ENCODE data around the gene IL21R.
"Not testable (repeated sequence)": the region's sequence is repeated elsewhere in the genome, so short reads cannot be mapped to it uniquely, and the experiment has no call there.

Gene IL21R

DNA sequence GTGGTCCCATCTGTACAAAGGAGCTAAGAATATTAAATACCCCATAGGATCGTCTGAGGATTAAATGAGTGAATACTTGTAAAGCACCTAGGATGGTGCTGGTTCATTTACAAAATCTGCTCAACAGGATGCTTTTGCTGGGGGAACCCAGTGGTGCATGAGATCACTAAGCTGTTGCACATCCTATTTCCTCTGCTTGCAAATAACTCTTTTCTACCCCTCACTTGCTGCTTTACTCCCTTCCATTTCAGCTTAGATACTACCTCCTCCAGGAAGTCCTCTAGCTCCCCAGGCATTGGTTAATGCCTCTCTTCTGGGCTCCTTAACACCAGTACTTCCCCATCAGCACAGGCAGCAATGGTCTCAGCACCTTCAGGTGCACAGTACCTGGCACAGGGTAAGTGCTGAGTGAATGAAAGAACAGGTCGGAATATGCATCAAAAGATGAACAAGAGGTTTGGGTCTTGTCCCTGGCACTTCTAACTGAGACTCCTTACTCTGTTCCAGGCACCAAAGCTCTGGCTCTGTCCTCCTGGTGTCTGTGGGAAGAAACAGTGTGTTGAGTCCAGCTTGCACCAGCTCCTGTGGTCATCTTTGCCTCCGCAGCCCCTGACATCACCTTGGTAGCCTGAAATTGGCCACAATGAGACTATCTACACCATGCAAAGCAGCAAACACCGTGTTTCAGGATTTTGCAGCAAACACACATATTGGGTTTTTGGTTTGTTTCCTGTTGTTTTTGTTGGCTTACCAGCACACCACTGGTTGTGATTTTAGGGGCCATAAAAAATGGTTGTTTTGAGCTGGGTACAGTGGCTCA lies 24.1 kb upstream of the IL21R start:
- no peak for DNase-seq (ENCODE audit: low read depth)

DNA sequence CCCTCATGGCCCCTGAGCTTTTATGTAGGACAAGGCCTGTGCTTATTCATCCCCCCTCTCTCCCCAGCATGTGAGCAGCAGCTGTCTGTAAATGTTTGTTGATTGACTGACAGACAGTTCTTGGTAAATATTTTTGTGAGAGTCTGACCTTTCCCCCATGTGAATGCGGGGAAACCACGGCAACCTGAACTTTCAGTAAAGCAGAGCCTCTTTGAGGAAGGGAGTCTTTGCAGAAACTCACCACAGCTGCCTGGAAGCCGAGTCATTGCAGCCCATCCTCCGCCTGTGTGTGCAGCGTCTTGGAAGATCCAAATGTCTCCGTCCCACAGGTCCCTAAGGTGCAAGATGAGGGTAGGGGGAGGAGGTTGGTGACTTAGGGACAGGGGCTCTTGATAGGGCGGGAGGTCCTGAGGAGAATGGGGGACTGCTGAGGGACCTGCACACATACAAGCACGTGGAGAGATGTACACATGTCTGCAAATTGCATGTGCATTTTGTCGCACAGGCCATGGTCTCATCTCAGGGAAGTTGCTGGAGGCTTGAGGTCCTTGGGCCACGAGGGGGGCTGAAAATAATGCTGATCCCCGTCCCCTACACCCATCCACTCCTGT lies 23.0 kb upstream of the IL21R start:
- no peak for DNase-seq (ENCODE audit: low read depth)

DNA sequence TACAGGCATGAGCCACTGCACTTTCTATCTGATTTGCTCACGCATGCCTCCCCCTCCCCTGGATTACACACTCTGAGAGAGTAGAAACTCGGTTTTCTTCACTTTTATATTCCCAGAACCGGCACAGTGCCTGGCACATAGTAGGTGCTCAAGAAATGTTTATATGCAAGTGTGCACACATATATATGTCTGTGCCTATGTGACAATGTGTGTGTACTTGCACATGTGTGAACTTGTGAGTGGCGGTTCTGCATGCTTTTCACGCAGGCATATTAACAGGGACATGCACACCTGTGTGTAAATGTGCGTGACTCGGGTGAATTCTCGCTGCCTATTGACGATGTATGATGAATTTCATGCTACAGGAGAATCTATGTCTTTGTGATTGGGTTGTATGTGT lies 22.1 kb upstream of the IL21R start:
- no peak for DNase-seq (ENCODE audit: low read depth)

DNA sequence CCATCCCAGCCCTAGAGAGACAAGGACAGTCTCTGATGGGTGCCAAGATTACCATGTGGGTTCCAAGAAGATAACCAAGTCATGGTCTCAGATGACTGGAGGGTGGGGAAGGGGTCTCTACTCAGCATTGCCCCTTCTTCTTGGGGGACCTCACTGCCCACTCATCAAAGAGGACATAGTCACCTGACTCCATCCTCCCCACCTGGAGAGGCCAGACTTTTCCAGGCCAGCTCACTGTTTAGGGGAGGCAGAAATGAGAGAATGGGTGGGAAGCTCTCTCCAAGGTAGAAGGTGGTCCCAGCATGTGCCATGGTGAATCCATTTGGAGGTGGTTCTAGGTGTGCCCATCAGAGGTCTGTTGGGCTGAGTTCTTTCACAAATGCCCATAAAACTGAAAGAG lies 20.7 kb upstream of the IL21R start:
- DNase-seq (ENCODE audit: low read depth) = no peak

DNA sequence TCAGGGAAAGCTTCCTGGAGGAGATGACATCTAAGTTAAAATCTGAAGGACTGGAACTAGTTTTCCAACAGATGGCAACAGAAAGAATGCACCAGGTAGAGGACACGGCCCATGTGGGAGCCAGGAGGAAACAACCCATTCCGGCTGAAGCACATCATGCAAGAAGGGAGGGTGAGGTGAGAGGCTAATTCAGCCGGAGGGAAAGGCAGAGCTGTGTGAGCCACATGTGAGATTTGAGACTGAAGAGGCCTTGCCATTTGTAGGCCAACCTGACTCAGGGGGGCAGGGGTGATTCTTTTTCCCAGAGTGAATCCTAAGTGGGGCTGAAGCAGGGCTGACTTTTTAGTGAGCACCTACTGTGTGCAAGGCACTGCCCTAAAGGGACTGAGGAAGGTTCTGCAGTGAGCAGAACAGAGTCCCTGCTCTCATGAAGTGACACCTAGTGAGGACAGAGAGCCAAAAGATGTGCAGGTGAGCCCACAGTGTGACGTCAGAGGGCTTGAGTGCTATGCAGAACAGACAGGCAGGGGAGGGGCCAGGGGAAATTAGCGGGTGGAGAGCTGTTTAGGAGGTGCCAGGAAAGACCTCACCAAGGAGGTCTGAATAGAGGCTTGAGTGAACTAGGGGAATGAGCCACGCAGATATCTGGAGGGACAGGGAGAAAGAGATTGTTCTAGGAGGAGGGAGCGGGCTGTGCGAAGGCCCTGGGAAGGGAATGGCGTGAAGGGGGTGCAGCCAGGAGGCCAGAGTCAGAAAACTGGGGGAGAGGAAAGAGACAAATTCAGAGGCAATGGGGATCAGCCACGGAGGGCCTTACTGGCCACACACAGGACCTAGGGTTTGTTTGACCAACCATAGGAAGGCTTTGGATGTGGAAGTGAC lies 19.8 kb upstream of the IL21R start:
- no peak for DNase-seq (ENCODE audit: low read depth)

DNA sequence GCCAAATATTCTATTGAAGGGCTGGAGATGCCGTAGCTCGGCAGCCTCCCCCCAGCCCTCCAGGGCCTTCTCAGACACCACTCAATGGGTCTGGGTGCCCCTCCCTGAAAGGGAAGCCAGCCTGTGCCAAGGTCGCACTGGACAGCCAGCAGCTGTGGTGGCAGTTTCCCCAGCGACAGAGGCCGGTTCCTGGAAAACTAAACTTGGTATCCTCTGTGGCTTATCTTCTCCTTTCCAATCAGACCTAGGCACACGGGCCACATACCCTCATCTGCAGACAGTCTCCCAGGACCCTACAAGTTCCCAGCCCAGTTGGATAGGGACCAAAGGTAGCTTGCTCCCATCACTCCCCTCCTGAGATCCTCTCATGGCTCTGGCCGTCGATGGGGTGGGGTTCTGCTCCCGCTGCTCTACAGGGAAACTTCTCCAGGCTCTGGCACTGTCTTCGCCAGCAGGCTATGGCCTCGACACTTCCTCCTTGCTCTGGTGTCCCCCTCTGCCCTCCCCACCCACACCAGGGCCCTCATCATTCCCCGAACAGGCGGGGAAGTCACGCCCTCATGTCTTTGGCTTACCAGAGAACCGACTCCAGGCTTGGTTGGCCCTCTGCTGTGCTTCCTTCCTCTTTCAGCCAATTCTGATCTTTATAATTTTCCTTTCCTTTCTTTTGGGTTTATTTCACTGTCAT lies 18.3 kb upstream of the IL21R start:
- DNase-seq (ENCODE audit: low read depth) = no peak

DNA sequence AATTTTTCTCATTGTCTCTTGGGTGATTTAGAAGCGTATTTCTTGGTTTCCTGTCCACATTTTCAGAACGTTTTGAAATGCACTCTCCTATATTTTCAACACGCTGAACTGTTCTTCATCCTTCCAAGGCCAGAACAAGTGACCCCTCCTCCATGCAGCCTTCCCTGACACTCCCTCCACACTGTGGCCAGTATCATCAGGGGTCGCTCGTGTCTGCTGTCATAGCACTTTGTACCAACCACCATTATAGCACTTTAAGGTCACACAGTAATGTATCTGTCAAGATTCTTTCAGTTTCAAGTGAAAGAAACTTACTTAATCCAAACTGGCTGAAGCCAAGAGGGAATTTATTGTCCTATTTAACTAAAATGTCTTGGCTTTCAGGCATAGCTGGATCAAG lies 17.5 kb upstream of the IL21R start:
- no peak for DNase-seq (ENCODE audit: low read depth)

DNA sequence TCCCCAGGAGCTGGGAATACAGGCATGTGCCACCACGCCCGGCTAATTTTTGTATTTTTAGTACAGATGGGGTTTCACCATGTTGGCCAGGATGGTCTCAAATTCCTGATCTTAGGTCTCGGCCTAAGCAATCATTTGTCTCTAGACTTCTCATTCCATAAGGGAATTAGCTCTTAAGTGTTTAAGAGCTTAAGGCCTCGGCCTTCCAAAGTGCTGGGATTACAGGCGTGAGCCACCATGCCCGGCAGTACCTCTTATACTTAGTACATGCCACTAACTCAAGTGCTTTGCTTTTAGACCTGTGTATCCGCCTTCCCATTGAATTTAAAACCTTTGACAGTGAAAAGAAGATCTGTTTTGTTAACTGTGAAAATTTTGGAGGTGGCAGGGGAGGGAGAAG lies 16.6 kb upstream of the IL21R start:
- DNase-seq (ENCODE audit: low read depth) = no peak

DNA sequence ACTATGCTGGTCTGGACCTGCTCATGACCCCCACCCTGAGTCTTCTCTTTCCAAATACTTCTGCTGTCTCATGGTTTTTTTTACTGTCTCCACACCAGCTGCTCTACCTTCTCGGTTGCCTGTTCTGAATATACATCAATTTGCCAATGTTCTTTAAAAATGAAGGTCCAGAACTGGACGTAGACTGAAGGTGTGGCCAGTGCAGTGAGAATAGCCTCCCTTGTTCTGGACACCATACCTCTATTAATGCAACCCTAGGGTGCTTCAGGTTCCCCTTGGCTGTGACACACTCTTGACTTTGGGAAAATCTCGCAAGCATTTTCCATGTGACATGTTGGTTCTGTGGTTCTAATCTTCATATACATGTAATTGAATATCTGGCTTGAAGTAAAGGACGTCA lies 15.3 kb upstream of the IL21R start:
- no peak for DNase-seq (ENCODE audit: low read depth)

DNA sequence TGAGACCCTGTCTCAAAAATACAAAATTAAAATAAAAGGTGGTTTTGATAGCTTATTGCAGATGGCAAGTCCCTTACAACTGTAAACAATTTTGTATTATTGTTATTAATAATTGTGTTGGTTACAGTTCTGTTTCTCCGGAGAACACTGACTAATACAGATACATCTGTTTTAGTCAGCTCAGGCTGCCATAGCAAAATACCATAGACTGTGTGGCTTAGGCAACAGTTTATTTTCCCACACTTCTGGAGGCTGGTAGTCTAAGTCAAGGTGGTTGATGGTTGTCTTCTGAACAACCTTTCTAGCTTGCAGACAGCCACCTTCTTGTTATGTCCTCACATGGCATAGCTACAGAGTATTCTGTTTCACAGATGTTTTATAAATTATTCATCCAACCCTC lies 14.2 kb upstream of the IL21R start:
- DNase-seq (ENCODE audit: low read depth) = no peak

DNA sequence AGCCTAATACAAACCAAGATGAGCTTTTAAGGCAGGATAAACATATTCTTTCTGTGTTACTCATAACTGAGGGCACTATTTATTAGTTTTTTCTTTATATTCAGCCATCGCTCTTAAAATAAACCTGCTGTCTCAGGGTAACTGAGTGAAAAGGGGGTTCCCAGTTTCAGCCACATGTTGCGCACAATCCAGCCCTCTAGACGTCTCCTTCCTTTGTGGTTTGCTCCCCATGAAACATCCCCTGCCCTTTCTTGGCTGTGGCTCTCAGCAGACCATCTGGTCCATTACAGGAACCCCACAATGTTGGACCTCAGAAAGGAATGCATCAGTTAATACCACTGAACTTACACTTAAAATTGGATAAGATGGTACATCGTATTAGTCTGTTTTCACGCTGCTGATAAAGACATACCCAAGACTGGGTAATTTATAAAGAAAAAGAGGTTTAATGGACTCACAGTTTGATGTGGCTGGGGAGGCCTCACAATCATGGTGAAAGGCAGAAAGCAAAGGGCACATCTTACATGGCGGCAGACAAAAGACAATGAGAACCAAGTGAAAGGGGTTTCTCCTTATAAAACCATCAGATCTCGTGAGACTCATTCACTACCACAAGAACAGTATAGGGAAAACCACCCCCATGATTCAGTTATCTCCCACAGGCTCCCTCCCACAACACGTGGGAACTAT lies 12.6 kb upstream of the IL21R start:
- no peak for DNase-seq (ENCODE audit: low read depth)

DNA sequence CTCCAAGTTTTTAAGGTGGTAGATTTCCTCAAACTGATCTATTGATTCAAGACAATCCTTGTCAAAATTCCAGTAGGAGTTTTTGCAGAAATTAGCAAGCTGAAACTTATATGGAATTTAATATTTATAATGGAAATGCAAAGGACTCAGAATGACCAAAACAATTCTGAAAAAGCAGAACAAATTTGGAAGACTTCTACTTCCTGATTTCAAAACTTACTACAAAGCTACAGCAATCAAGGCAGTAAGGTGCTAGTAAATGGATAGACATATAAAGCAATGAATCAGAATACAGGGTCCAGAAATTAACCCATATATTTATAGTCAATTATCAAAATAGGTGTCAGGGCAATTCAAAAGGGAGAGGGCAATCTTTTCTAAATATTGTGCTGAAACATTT lies 11.8 kb upstream of the IL21R start:
- no peak for DNase-seq (ENCODE audit: low read depth)

DNA sequence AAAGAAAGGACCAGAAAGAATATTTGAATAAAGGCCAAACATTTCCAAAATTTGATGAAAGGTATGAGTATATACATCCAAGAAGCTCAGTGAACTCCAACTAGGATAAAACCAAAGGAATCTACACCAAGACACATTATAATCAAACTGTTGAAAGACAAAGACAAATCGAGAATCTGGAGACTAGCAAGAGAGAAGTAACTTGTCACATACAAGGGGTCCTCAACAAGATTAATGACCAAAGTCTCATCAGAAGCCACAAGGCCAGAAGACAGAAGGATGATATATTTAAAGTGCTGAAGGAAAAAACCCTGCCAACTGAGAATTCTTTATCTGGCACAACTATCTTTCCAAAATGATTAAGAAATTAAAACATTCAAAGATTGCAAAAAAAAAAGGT lies 9.3 kb upstream of the IL21R start:
- DNase-seq (ENCODE audit: low read depth) = no peak

DNA sequence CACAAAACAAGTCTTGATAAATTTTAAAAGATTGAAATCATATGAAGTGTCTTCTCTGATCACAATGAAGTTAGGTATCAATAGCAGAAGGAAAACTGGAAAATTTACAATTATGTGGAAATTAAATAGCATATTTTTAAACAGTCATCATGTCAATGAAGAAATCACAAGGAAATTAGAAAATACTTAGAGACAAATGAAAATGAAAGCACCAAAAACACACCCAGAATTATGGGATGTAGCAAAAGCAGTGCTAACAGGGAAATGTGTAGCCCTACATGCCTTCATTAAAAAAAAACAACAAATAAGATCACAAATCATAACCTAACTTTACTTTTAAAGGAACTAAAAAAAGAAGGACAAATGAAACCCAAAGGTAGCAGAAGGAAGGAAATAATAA lies 7.5 kb upstream of the IL21R start:
- DNase-seq (ENCODE audit: low read depth) = no peak

DNA sequence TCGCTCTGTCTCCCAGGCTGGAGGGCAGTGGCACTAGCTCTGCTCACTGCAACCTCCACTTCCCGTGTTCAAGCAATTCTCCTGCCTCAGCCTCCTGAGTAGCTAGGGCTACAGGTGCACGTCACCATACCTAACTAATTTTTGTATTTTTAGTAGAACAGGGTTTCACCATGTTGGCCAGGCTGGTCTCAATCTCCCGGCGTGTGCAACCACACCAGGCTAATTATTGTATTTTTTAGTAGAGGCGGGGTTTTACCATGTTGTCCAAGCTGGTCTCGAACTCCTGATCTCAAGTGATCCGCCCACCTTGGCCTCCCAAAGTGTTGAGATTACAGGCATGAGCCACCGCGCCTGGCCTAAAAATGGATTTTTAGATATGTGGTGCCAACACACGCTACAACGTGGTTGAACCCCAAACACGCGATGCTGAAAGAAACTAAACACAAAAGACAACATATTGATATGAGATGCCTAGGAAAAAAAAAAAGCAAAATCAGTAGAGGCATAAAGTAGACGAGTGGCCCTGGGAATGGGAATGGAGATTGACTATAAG lies 3.6 kb upstream of the IL21R start:
- not testable (repeated sequence) for DNase-seq (ENCODE audit: low read depth)

DNA sequence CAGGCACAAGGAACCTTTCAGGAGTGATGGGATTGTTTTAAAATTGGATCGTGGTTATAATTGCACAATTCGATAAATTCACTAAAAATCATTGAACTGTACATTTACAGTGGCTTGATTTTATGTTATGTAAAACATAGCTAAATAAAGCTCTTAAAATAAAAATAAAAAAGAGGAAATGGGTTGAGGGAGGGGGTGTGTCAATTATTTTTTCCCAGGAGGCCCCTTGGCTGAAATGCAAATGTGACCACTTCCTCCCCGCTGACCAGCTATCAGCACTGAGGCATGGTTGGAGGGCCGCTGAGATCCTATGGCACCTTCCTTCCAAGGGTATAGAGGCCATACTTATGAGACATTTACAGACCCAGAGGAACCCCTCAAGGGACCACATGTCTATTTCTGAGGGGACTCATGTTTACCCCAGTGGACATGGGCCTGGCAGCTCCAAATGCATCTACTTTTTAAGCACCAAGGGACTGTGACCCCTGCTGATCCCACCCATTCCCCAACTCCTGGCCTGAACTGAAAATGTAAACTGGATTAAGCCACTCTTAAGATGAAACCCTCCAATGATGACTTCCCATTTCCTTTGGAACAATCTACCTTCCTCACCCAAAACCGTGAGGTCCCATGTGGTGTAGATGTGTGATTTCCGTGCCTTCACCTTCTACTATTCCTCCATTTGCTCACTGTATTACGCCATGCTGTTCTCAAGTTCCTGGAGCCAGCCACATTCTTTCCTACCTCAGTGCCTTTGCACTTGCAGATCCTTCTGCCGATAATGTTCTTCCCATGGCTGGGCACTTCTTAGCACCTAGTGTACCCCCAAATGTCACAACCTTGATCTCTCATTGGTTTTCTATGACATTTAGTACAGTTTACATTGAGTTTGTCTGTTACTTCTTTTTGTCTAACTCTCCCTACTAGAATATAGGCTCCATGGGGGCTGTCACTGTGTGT lies 2.8 kb upstream of the IL21R start:
- DNase-seq (ENCODE audit: low read depth) = no peak

DNA sequence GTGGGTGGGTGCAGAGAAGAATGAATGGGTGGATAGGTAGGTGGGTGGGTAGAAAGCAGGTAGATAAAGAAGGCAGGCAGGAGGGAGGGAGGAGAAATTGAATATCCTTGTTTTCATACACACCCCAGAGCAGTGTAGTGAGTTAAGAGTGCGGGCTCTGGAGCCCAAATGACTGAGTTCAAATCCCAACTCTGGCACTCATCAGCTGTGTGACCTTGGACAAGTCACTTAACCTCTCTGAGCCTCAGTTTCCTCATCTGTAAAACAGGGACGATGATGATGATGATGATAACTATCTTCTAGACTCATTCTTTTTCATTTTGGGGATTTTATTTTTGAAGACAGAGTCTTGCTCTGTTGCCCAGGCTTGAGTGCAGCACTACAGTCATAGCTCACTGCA lies 2.0 kb upstream of the IL21R start:
- DNase-seq (ENCODE audit: low read depth) = no peak

DNA sequence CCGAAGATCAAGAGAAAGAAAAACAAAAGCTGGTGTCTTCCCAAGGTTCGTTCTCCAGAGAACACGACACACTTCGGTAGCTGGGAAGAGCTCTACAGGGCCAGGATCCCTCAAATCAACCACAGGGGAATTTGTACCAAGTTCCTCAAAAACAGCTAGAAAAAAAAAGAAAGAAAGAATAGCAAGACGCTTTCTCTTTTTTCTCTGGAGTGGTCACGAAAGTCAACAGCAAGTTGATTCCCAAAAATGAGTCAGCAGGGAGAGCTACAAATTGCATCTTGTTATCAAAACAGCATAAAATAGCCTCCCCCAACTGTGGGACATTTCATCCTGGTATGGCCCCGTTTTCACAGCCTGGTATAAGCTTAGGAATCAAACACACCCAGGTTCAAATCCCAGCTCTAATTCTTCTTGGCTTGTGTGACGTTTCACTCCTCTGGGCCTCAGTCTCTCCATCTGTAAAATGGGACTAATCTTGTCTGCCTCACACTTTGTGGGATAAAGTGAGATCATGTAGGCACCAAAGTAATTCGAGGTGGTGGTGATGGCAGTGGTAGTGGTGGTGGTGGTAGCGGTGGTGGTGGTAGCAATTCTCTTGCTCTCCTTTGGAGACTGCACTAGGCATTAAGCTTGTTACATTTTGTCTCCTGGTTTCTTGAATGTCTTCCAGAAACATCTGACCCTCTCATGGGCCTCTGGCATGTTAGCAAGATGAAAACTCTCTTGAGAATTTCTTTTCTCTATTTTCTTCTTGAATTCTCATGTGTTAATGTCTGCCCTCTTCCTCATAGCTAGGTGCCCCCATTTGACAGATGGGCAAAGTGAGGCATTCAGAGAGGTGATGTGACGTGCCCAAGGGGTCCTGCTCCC lies 988 bp upstream of the IL21R start:
- DNase-seq (ENCODE audit: low read depth) = no peak

DNA sequence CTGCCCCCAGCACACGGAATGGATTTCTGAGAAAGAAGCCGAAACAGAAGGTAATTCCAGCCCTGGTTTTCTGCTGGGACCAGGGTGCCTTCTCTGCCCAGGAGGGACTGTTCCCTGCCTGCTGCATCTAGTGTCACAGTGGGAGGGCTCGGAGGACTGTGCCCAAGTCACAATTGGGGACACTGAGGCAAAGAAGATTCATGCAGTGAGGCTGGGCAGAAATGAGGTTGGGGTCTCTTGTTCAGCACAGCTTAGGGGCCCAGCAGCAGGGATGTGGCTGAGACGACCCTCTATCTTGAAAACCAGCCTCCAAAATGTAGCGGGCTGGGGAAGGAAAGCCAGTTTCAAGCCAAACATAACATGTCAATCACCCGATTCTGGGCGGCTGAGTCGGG lies 592 bp downstream of the IL21R start:
- no peak for DNase-seq (ENCODE audit: low read depth)
